Endothelial cell of umbilical vein (primary cell): ENCODE measurements around the gene CTSA. TPM values are rescaled to one million over a fixed set of nuclear protein-coding genes. Genes with fewer than 3 reads are reported as not detected.
A peak's percentile ranks its signal among the peaks of the same experiment; 100 is the strongest.

Source experiments
- BruUV-seq: library from RNA; stranded (reverse); fragments of 400-500 nt; replicated peaks from 2 replicates; lab custom pipeline; 2021; lab: Mats Ljungman, UMichigan
- CTCF ChIA-PET: fragments of 300-600, 350-600 bp; sonication (Branson Sonifier 250); formaldehyde crosslinking; loops from one replicate; lab custom pipeline; 2021; ENCODE audit warnings: antibody characterized with exemption, inconsistent platforms; lab: Charles Lee
- POLR2A ChIA-PET: fragments of 300-600, 350-600 bp; sonication (Branson Sonifier 250); formaldehyde crosslinking; loops from one replicate; lab custom pipeline; 2021; ENCODE audit warnings: antibody characterized with exemption, inconsistent platforms; lab: Charles Lee
- DNase-seq: peaks from one replicate; pipeline ENCODE4 v3.0.0-alpha.2; 2011; ENCODE audit warnings: low read depth, low spot score
- FAIRE-seq: peaks from 2 replicates; lab custom pipeline; 2011; peaks lifted over from hg19 to GRCh38; lab: Jason Lieb, UNC
- H2AFZ ChIP-seq: 2 replicates; pipeline ENCODE4 v1.6.0; 2012; ENCODE audit warnings: low read depth, low read length, control low read depth, inconsistent platforms
- H3K27ac ChIP-seq: 2 replicates; pipeline ENCODE4 v1.5.1; 2011; ENCODE audit warnings: low read depth, mild to moderate bottlenecking, control low read depth, low read length, moderate library complexity; ENCODE audit not compliant: insufficient read depth
- H3K27me3 ChIP-seq, 2 experiments: 2 replicates each; pipeline versions ENCODE4 v1.6.0 to v1.6.1; 2011; ENCODE audit warnings: low read length in 2 of 2, mixed read lengths in 1 of 2; ENCODE audit not compliant: control insufficient read depth in 2 of 2, insufficient read depth in 2 of 2
- H3K36me3 ChIP-seq, 2 experiments: 2 replicates in 1 of 2; 3 replicates in 1 of 2; pipeline ENCODE4 v1.5.1; 2011; ENCODE audit warnings: low read length in 2 of 2, mild to moderate bottlenecking in 1 of 2, moderate library complexity in 1 of 2; ENCODE audit not compliant: control insufficient read depth in 2 of 2, insufficient read depth in 2 of 2; ENCODE audit errors: extremely low read depth in 1 of 2
- H3K4me1 ChIP-seq: 3 replicates; pipeline ENCODE4 v1.5.1; 2011; ENCODE audit warnings: mild to moderate bottlenecking, low read length; ENCODE audit not compliant: control insufficient read depth, insufficient read depth; ENCODE audit errors: extremely low read depth
- H3K4me2 ChIP-seq: 2 replicates; pipeline ENCODE4 v1.6.1; 2011; ENCODE audit warnings: low read length, control low read depth, mixed read lengths; ENCODE audit not compliant: insufficient read depth
- H3K4me3 ChIP-seq, 3 experiments: fragments of 200-600 bp in 1 of 3; sonication (generic), shearing (Covaris generic) in 1 of 3; replicated peaks in 1 of 3; 2 replicates each; pipeline ENCODE4 v1.5.1; 2011 to 2016; ENCODE audit warnings: control low read depth in 3 of 3, low read length in 3 of 3, mild to moderate bottlenecking in 2 of 3, inconsistent platforms in 1 of 3, low read depth in 1 of 3, moderate library complexity in 1 of 3; ENCODE audit not compliant: insufficient read depth in 1 of 3
- H3K79me2 ChIP-seq: 2 replicates; pipeline ENCODE4 v1.6.0; 2012; ENCODE audit warnings: low read length, inconsistent platforms; ENCODE audit not compliant: control insufficient read depth, insufficient read depth
- H3K9ac ChIP-seq: replicated peaks from 2 replicates; pipeline ENCODE3; 2011; ENCODE audit warnings: low read length, control low read depth; ENCODE audit not compliant: insufficient read depth; ENCODE audit errors: extremely low read depth
- H3K9me1 ChIP-seq: replicated peaks from 3 replicates; pipeline ENCODE4 v1.6.0; 2011; ENCODE audit warnings: mild to moderate bottlenecking, low read length; ENCODE audit not compliant: control insufficient read depth, insufficient read depth; ENCODE audit errors: extremely low read depth
- H3K9me3 ChIP-seq: replicated peaks from 2 replicates; pipeline ENCODE4 v1.5.1; 2012; ENCODE audit warnings: low read length, inconsistent platforms; ENCODE audit not compliant: control insufficient read depth, insufficient read depth
- H4K20me1 ChIP-seq: replicated peaks from 2 replicates; pipeline ENCODE3; 2011; ENCODE audit warnings: mild to moderate bottlenecking, low read length; ENCODE audit not compliant: control insufficient read depth, insufficient read depth; ENCODE audit errors: extremely low read depth
- CTCF ChIP-seq, 2 donors: IDR thresholded peaks; 1 replicate in 1 of 2; 2 replicates in 1 of 2; pipeline ENCODE4 v1.5.1; 2011; ENCODE audit warnings: low read length in 2 of 2, mild to moderate bottlenecking in 2 of 2, moderate library complexity in 2 of 2, control low read depth in 1 of 2, inconsistent platforms in 1 of 2, low read depth in 1 of 2; ENCODE audit not compliant: insufficient read depth in 1 of 2; ENCODE audit errors: extremely low read depth in 1 of 2
- EZH2 ChIP-seq: IDR thresholded peaks from 2 replicates; pipeline ENCODE4 v1.6.1; 2012; ENCODE audit warnings: borderline replicate concordance, low read depth, mild to moderate bottlenecking, moderate library complexity, low read length, inconsistent platforms; ENCODE audit not compliant: severe bottlenecking
- FOS ChIP-seq: IDR thresholded peaks from 2 replicates; pipeline ENCODE4 v1.6.1; 2011; ENCODE audit warnings: mild to moderate bottlenecking, low read length, moderate library complexity, borderline replicate concordance; ENCODE audit not compliant: insufficient read depth
- GATA2 ChIP-seq: IDR thresholded peaks from 2 replicates; pipeline ENCODE4 v1.7.0; 2011; ENCODE audit warnings: low read depth, mild to moderate bottlenecking, moderate library complexity, mixed read lengths, low read length; ENCODE audit not compliant: insufficient read length, insufficient read depth
- JUN ChIP-seq: IDR thresholded peaks from 2 replicates; pipeline ENCODE4 v1.6.1; 2011; ENCODE audit warnings: borderline replicate concordance, low read depth; ENCODE audit not compliant: insufficient read length, insufficient read depth
- MAX ChIP-seq: IDR thresholded peaks from 2 replicates; pipeline ENCODE4 v1.6.1; 2011; ENCODE audit not compliant: insufficient read depth, insufficient read length
- MYC ChIP-seq: IDR thresholded peaks from one replicate; pipeline ENCODE4 v1.6.1; 2011; ENCODE audit warnings: mild to moderate bottlenecking, low read depth, low read length
- POLR2A ChIP-seq: IDR thresholded peaks from 2 replicates; pipeline ENCODE4 v1.6.1; 2012; ENCODE audit warnings: low read depth, mild to moderate bottlenecking, control low read depth, low read length
- POLR2AphosphoS5 ChIP-seq: IDR thresholded peaks from 2 replicates; pipeline ENCODE4 v1.6.1; 2012; ENCODE audit warnings: low read depth, mild to moderate bottlenecking, control low read depth, low read length, moderate library complexity; ENCODE audit not compliant: insufficient read depth
- dilution Hi-C: fragments of 300-500 bp; cut with MboI; formaldehyde crosslinking; loops from one replicate; pipeline ENCODE4 v1.15.0; 2019; ENCODE audit warnings: low sequenced_read_pairs; ENCODE audit not compliant: extremely low pct_ligation_motif_present
- intact Hi-C: fragments of 100-400 bp; cut with micrococcal nuclease; formaldehyde crosslinking; loops from one replicate; pipeline ENCODE4 v1.10.0; 2022
- polyA plus RNA-seq, 4 experiments: library from polyadenylated mRNA; depleted of rRNA in 3 of 4; stranded (reverse) in 3 of 4; unstranded in 1 of 4; fragments of >200 nt; gene quantifications; 2 replicates each; pipeline versions ENCODE4 v1.2.1 to v1.2.3, GENCODE V29; 2011 to 2012; ENCODE audit warnings: missing spikeins in 1 of 4
- total RNA-seq: library from RNA; stranded (reverse); gene quantifications from 2 replicates; pipeline ENCODE4 v1.2.3, GENCODE V29; 2021

Gene CTSA
- total and polyA plus RNA-seq, 2 donors (not counting 3 experiments of a cell fraction or from before 2014, with no cell fraction given) = 169 to 409 TPM

GRCh38 chr20:45918779-45919537 lies 27.8 kb downstream of the CTSA start:
- Histone ChIP-seq H3K4me1 (peaks cover 25% of the 10 kb centered on the region), H3K9ac (no peak overlapping the region), H3K36me3 (no peaks in the 10 kb centered on the region), H3K4me2 (no peak overlapping the region), H3K9me3 (no peaks in the 10 kb centered on the region), H2AFZ (no peak overlapping the region), H3K9me1 (no peaks in the 10 kb centered on the region), H4K20me1 (no peaks in the 10 kb centered on the region), H3K27me3 (no peaks in the 10 kb centered on the region), H3K79me2 (no peaks in the 10 kb centered on the region), H3K27ac (no peak overlapping the region), H3K4me3 (no peak overlapping the region)
- TF ChIP-seq EZH2 (no peak), GATA2 (no peak), POLR2AphosphoS5 (no peak), MYC (no peak), FOS (no peak), MAX (no peak), POLR2A (no peak), JUN (no peak), CTCF (IDR thresholded peaks at IDR 0.05; ENCODE audit: extremely low read depth in 1 of 2, insufficient read depth in 1 of 2, low read depth in 1 of 2, low read length in 2 of 2) (no peak)
- ChIA-PET POLR2A (interaction anchor here (0.9 to 2.5 kb wide), 2 partner anchors 15 to 29 kb away, joined by 3 to 20 read pairs; partner anchors contain the start of gene PCIF1), CTCF (interaction anchor here (1.0 to 2.8 kb wide), 5 partner anchors 9 to 51 kb away, joined by 4 to 19 read pairs (median 6); partner anchors contain the start of gene PCIF1)
- peak; percentile 43 for FAIRE-seq
- no TSS peak for BruUV-seq
- intact Hi-C loops (loop anchor here (1.0 to 10.0 kb wide), 2 partner anchors 8 to 574 kb away; partner anchors contain the start of gene SDC4), dilution Hi-C loops (no loop called here)
- no peak for DNase-seq
